Heart left ventricle (tissue), 13 donors: Measurements from ENCODE around the gene PGGHG.
A peak's percentile ranks its signal among the peaks of the same experiment; 100 is the strongest.

ENCODE experiments used
- POLR2A ChIP-seq, 2 donors: fragments of 450-650 bp; IDR thresholded peaks; one replicate each; pipeline ENCODE4 v1.6.1; 2017; ENCODE audit warnings: antibody characterized with exemption in 2 of 2, mild to moderate bottlenecking in 2 of 2, moderate library complexity in 2 of 2
- TF ChIP-seq, protein P1 (sequence below), 12 donors: fragments of 200-600 bp; sonication (generic) in 4 of 12; IDR thresholded peaks; one replicate each; pipeline versions ENCODE4 v1.5.0 to v1.8.0; 2018 to 2022; ENCODE audit warnings: antibody characterized with exemption in 12 of 12, mild to moderate bottlenecking in 5 of 12
- donor health status: ischemic (EF 13 %, LVEDD 7.1; RV severe dilation, severe dysfunction).
- donor health status: DM: no; HTN: yes; CAD: no.
- donor health status: DM: no; HTN: no; CAD: no.
- donor health status: ischemic (EF 25% LVEDD 6.9; RV normal size, moderate dysfunction).
- donor health status: ischemic (EF 25% LVEDD 5.7; RV mildly dilated, moderate dysfunction).
- donor health status: ischemic (EF 35%, LVEDD 5.7; RV mildly dilated, moderate dysfunction).
- donor health status: nonischemic (EF 11% LVEDD 7.7; RV severe dilation, severe dysfunction).
- donor health status: DM: yes; HTN: yes; CAD: no.
- donor health status: PGD.
- donor health status: ischemic (EF 29% LVEDD 5.4; RV normal size, mild dysfunction).
- donor health status: nonischemic (EF 23%, LVEDD 6.1; RV moderate dilation, normal function).

DNA sequence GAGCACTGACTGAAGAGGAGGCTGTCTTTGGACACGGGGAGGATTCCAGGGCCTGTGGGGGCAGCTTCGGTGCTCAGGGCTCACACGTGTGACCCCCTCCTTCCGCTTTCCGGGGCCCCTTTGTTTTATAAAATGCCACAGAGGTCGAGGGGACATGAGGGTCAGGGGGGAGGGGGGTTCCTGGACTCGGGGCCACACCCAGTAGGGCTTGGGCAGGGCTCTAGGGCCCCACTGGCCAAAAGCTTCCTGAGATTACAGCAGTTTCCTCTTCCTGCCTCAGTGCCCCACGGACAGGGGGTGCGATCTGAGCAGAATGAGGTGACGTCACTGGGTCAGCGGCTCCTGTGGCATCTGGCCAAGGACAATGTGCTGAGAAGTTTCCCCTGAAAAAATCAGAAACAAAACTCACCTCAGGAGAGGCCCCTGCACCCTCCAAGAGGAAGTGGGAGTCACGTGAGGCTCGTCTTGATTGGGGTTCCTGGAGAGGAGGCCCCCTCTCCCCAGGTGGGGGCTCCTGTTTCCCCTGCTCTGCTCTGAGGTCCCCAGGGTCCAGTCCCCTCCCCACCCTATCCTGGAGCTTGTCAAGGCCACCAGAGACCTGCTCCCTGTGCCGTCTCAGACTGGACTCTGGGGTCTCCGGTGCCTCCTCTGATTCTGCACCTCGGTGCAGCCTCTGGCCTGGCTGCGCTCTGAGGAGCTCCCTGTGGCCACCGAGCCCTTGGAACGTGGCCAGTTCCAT is 38.1 kb downstream of the PGGHG start:
- peak in 1 of 2 donors; percentile 33 for TF ChIP-seq POLR2A (IDR thresholded peaks at IDR 0.05)
- TF ChIP-seq, protein P1, sequence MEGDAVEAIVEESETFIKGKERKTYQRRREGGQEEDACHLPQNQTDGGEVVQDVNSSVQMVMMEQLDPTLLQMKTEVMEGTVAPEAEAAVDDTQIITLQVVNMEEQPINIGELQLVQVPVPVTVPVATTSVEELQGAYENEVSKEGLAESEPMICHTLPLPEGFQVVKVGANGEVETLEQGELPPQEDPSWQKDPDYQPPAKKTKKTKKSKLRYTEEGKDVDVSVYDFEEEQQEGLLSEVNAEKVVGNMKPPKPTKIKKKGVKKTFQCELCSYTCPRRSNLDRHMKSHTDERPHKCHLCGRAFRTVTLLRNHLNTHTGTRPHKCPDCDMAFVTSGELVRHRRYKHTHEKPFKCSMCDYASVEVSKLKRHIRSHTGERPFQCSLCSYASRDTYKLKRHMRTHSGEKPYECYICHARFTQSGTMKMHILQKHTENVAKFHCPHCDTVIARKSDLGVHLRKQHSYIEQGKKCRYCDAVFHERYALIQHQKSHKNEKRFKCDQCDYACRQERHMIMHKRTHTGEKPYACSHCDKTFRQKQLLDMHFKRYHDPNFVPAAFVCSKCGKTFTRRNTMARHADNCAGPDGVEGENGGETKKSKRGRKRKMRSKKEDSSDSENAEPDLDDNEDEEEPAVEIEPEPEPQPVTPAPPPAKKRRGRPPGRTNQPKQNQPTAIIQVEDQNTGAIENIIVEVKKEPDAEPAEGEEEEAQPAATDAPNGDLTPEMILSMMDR (IDR thresholded peaks at IDR 0.05): peak in 1 of 12 donors; percentile 4
